Activated CD4-positive, alpha-beta T cell treated with anti-CD3 and anti-CD28 coated beads for 36 hours (primary cell): ENCODE measurements around the gene WWTR1. TPM values are rescaled to one million over a fixed set of nuclear protein-coding genes. Genes with fewer than 3 reads are reported as not detected.

Source experiments
- ATAC-seq: fragments of 200-7000 bp; cut with Tn5 transposase; one replicate; pipeline ENCODE4 v1.10.0; 2021; ENCODE audit warnings: mild to moderate bottlenecking, moderate library complexity
- CTCF ChIA-PET: fragments of 350-600 bp; sonication (Branson Sonifier 250); formaldehyde crosslinking; loops from one replicate; lab custom pipeline; 2021; ENCODE audit warnings: antibody characterized with exemption; lab: Charles Lee
- POLR2A ChIA-PET: fragments of 350-600 bp; sonication (Branson Sonifier 250); formaldehyde crosslinking; loops from one replicate; lab custom pipeline; 2021; ENCODE audit warnings: antibody characterized with exemption, inconsistent platforms; lab: Charles Lee
- DNase-seq: peaks from one replicate; pipeline ENCODE4 v3.0.0-alpha.2; 2020
- H3K27ac Mint-ChIP-seq: one replicate; pipeline ENCODE4 v1.8.0; 2021; ENCODE audit warnings: mixed read lengths
- H3K27me3 Mint-ChIP-seq: one replicate; pipeline ENCODE4 v1.8.0; 2021; ENCODE audit warnings: mixed read lengths
- H3K36me3 Mint-ChIP-seq: one replicate; pipeline ENCODE4 v1.8.0; 2021; ENCODE audit warnings: low read depth, mixed read lengths
- H3K4me1 Mint-ChIP-seq: one replicate; pipeline ENCODE4 v1.8.0; 2021; ENCODE audit warnings: mixed read lengths
- H3K4me3 Mint-ChIP-seq: one replicate; pipeline ENCODE4 v1.8.0; 2021; ENCODE audit warnings: mild to moderate bottlenecking, moderate library complexity, mixed read lengths
- H3K9me3 Mint-ChIP-seq: one replicate; pipeline ENCODE4 v1.8.0; 2021; ENCODE audit warnings: low read depth, mixed read lengths
- intact Hi-C, 2 experiments: fragments of 100-400 bp; cut with DNase I in 1 of 2; cut with micrococcal nuclease in 1 of 2; formaldehyde crosslinking; loops; one replicate each; pipeline versions ENCODE4 v1.14.2 to v1.15.1; 2022 to 2024; cut with DNase I, micrococcal nuclease
- total RNA-seq, 2 experiments: library from RNA; stranded (reverse); gene quantifications; one replicate each; pipeline ENCODE4 v1.2.3, GENCODE V29; 2021

Gene WWTR1
- total RNA-seq, 2 experiments from 2014 or later = 0.46 to 0.54 TPM

DNA sequence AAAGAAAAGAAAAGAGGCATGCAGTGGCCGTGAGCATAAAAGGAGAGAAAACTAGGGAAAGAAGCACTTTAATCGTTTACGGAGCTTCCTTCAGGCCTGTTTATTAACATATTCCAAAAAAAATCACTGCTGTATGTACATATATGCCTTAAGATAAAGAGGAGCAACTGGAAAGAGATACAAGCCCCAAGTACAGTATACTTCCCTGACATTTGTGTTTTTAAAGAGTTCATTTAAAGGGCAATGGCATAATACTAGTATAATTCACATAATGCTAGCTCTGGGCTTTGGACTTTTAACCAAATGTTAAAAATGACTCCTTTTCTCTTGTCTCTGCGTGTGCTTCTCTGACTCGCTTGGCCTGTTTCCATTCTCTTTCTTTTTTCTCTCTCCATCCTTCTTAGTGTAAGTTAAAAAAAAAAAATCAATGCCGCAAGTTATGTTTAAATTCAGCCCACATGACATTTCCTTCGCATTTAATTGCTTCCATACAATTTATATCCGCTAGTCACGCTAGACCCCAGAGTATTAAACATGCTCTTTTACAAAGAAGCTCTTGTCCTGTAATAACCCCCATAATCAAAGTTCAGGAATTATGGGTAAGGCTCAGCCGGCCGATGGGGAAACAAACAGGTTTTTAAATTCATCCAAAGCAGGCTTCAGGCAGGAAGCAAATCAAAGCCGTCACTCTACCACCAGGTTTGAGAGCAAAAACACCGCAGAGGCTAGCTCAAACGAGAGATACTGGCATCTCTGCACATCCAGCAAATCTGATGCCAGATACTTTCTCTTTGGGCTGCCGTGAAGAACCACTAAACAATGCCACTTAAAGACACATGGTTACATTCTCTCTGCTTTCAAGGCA lies 19.4 kb downstream of the WWTR1 start:
- Mint-ChIP-seq H3K36me3 (no peaks in the 10 kb centered on the region), H3K4me1 (no peaks in the 10 kb centered on the region), H3K27ac (no peak overlapping the region), H3K9me3 (no peaks in the 10 kb centered on the region), H3K27me3 (peaks cover 16% of the 10 kb centered on the region), H3K4me3 (no peak overlapping the region)
- ATAC-seq (no peak), DNase-seq (no peak)
- ChIA-PET CTCF (interaction anchor here (0.6 kb wide), 1 partner anchor 1134 kb away, joined by 3 read pairs; no protein-coding TSS in a partner anchor), POLR2A (no interaction called here)
- intact Hi-C loops = no loop called here

DNA sequence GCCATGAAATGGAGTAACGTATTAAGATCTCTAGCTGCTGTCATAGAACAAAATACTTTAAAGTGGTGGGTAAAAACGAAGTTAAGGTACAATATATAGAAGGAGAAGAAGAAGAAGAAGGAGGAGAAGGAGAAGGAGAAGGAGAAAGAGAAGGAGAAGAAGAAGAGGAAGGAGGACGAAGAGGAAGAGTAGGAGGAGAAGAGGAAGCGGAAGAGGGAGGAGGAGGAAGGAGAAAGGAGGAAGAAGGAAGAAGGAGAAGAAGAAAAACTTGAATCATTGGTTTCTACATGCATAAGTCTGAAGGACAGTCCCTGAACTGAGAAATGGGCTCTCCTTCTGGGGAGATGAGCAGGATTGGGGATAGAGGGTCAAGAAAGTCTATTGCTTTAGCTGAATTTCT lies 22.4 kb downstream of the WWTR1 start:
- ChIA-PET POLR2A (no interaction called here), CTCF (interaction anchor here (1.0 kb wide), 1 partner anchor 81 kb away, joined by 3 read pairs; no protein-coding TSS in a partner anchor)
- no peak for ATAC-seq
- no peaks in the 10 kb centered on the region for H3K4me1 Mint-ChIP-seq
- H3K27me3 Mint-ChIP-seq = peaks cover 26% of the 10 kb centered on the region
- intact Hi-C loops = no loop called here
- H3K36me3 Mint-ChIP-seq = no peaks in the 10 kb centered on the region
- no peak for DNase-seq
- no peak overlapping the region for H3K4me3 Mint-ChIP-seq
- H3K27ac Mint-ChIP-seq = no peak overlapping the region
- no peaks in the 10 kb centered on the region for H3K9me3 Mint-ChIP-seq

DNA sequence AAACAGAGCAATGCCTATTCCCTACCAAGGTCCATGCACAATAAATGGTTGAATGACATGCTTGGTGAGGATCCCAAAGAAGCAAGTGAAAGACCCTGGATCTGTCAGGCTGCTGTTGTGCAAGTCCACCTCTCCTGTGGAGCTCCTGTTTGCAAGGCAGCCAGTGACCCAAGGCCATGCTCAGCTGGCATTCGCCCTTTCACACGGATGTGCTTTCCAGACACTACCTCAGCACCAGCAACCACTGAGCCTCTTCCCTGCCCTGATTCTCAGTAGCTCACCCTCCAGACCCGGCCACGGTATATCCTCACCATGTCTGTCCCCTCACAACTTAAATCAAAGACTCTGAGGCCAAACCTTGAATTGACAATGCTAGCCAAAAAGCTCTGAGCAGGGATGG lies 23.3 kb downstream of the WWTR1 start:
- H3K4me1 Mint-ChIP-seq = no peaks in the 10 kb centered on the region
- no peaks in the 10 kb centered on the region for H3K36me3 Mint-ChIP-seq
- peaks cover 27% of the 10 kb centered on the region for H3K27me3 Mint-ChIP-seq
- POLR2A ChIA-PET = no interaction called here
- intact Hi-C loops = no loop called here
- no peak for ATAC-seq
- DNase-seq = no peak
- no peaks in the 10 kb centered on the region for H3K9me3 Mint-ChIP-seq
- no peak overlapping the region for H3K4me3 Mint-ChIP-seq
- no peak overlapping the region for H3K27ac Mint-ChIP-seq
- CTCF ChIA-PET = interaction anchor here (1.0 kb wide), 1 partner anchor 82 kb away, joined by 3 read pairs; no protein-coding TSS in a partner anchor

DNA sequence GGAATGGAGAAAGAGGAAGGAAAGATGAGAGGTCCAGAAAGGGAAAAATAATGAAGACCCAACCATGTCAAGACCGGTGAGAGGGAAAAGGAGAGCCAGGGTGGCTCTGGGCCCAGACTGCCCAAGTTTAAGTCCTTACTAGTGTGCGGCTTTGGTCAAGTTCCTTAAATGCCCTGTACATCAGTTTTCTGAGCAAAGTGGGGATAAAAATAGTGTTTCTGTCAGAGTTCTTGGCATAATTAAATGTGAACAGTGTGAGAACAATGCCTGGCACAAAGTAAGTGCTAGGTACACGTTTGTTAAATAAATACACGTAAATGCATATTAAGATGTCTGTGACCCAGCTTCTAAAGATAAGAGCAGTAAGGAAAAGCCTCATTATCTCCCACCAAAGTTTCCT lies 23.8 kb downstream of the WWTR1 start:
- ATAC-seq (no peak), DNase-seq (no peak)
- intact Hi-C loops = no loop called here
- H3K36me3 Mint-ChIP-seq = no peaks in the 10 kb centered on the region
- no peak overlapping the region for H3K4me3 Mint-ChIP-seq
- H3K27me3 Mint-ChIP-seq = peaks cover 27% of the 10 kb centered on the region
- ChIA-PET POLR2A (no interaction called here), CTCF (no interaction called here)
- H3K4me1 Mint-ChIP-seq = no peaks in the 10 kb centered on the region
- no peaks in the 10 kb centered on the region for H3K9me3 Mint-ChIP-seq
- H3K27ac Mint-ChIP-seq = no peak overlapping the region

DNA sequence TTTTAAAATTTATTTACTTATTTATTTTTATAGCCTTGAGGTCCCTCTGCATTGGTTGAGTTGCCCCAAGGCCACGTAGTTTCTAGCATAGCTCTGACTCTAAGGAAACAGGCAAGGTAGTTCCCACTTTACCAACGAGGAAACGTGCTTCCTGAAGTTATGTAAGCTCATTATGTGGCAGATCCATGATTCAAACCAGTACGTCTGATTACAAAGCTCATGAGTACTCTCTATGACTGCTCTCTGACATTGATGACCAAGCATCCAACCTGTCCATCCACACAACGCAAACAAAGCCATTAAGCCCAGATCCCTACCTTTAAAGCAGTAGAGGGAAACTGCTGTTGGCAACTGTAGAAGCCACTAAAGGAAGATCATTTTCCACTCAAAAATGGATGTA lies 25.6 kb downstream of the WWTR1 start:
- ChIA-PET CTCF (interaction anchor here (0.6 to 1.3 kb wide), 5 partner anchors 14 to 182 kb away, joined by 3 to 5 read pairs (median 3); no protein-coding TSS in a partner anchor), POLR2A (no interaction called here)
- Mint-ChIP-seq H3K4me3 (no peak overlapping the region), H3K9me3 (no peaks in the 10 kb centered on the region), H3K27ac (no peak overlapping the region), H3K27me3 (peaks cover 27% of the 10 kb centered on the region), H3K36me3 (no peaks in the 10 kb centered on the region), H3K4me1 (no peaks in the 10 kb centered on the region)
- ATAC-seq (no peak), DNase-seq (no peak)
- intact Hi-C loops = no loop called here

DNA sequence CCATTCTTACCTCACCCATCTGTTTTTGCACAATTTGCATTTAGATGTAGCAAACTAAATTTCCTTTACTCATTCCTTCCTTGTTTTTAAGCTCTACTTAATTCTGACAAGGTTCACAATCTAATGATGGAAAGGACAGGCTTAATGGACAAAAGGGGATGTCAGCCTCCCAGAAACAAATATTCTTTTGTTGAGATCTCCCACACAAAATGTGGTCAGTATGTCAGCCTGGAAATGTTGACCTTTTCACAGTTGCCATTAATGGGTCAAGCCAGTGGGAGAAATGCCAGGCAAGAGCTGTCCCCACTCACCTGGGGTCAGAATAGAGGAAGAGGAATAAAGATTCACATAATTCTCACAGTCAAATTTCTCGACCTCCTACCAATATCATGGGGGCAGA lies 27.0 kb downstream of the WWTR1 start:
- POLR2A ChIA-PET = no interaction called here
- ATAC-seq (no peak), DNase-seq (no peak)
- intact Hi-C loops = no loop called here
- no peak overlapping the region for H3K4me3 Mint-ChIP-seq
- no peaks in the 10 kb centered on the region for H3K36me3 Mint-ChIP-seq
- no peaks in the 10 kb centered on the region for H3K4me1 Mint-ChIP-seq
- H3K27me3 Mint-ChIP-seq = peaks cover 28% of the 10 kb centered on the region
- no peak overlapping the region for H3K27ac Mint-ChIP-seq
- no peaks in the 10 kb centered on the region for H3K9me3 Mint-ChIP-seq
- CTCF ChIA-PET = no interaction called here

DNA sequence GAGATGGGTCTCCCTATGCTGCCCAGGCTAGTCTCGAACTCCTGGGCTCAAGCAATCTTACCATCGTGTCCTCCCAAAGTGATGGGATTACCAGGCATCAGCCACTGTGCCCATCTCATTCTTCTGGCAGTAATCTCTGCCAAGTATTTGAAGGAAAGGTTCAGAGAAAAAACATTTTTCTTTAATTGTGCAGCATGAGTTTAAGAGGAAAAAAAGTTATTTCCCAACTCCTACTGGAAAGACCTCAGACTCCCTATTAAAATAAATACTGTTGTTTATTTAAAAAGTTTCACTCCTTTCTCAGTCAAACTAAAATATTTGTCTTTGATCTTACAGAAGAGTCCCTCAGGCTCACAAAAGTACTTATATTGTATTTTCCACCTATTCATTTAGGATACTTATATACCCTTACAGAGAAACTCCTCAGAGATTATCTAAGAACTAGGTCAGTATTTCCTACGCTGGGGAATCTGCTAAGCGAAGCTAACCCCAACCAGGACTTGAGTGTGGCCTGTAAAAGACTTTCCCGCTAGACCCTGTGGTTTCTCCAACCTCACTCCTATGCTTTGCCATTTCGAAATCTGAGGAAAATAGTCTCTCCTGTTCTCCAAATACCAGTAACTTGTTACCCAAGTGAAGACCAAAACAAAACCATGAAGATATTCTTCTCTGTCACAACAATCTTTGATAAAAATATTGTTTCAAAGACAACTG lies 28.7 kb downstream of the WWTR1 start:
- CTCF ChIA-PET = no interaction called here
- Mint-ChIP-seq H3K27me3 (peaks cover 22% of the 10 kb centered on the region), H3K36me3 (no peaks in the 10 kb centered on the region), H3K9me3 (no peaks in the 10 kb centered on the region), H3K4me3 (no peak overlapping the region), H3K4me1 (no peaks in the 10 kb centered on the region), H3K27ac (no peak overlapping the region)
- POLR2A ChIA-PET = no interaction called here
- no peak for ATAC-seq
- intact Hi-C loops = no loop called here
- DNase-seq = no peak

DNA sequence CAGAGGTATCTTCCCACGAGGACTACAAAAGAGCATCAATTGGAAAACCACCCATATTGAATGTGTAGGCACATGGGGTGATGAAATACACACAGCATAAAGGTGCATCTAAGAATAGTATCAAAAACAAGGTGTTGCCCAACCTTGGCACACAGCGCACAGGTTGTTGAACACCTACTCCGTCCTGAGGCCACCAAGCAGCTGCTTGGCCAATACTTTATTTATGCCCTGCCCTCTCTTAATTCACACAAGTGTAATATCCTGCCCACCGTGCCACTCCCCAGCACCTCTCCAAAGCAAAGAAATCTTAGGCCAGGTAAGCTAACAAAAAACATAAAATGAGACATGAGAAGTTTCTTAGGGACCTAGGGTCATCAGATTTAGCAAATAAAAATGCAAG lies 31.2 kb downstream of the WWTR1 start:
- Mint-ChIP-seq H3K36me3 (no peaks in the 10 kb centered on the region), H3K27ac (no peak overlapping the region), H3K9me3 (no peaks in the 10 kb centered on the region), H3K4me3 (no peak overlapping the region), H3K27me3 (peaks cover 16% of the 10 kb centered on the region), H3K4me1 (no peaks in the 10 kb centered on the region)
- ChIA-PET POLR2A (no interaction called here), CTCF (no interaction called here)
- ATAC-seq (no peak), DNase-seq (no peak)
- intact Hi-C loops = no loop called here

DNA sequence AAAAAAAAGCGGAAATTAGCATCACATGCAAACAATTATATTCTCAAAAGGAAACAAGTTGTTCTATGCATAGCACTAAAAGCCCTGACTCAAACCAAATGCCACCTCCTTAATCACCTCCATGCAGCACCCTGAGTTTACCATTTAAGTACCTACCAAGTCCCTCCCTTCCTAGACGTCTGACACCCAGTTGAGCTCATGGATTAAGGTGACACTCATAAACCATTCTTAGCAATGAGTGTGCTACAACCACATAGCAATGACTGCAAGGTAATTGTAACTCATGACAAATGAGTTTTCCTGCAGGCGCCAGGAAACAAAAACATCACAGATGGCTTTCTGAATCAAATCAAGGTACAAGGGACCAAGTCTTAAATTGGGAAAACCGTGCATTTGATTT lies 32.0 kb downstream of the WWTR1 start:
- intact Hi-C loops = no loop called here
- Mint-ChIP-seq H3K4me3 (no peak overlapping the region), H3K36me3 (no peaks in the 10 kb centered on the region), H3K9me3 (no peaks in the 10 kb centered on the region), H3K4me1 (peaks cover 8% of the 10 kb centered on the region), H3K27ac (no peak overlapping the region), H3K27me3 (peaks cover 13% of the 10 kb centered on the region)
- ChIA-PET CTCF (no interaction called here), POLR2A (no interaction called here)
- ATAC-seq (no peak), DNase-seq (no peak)

DNA sequence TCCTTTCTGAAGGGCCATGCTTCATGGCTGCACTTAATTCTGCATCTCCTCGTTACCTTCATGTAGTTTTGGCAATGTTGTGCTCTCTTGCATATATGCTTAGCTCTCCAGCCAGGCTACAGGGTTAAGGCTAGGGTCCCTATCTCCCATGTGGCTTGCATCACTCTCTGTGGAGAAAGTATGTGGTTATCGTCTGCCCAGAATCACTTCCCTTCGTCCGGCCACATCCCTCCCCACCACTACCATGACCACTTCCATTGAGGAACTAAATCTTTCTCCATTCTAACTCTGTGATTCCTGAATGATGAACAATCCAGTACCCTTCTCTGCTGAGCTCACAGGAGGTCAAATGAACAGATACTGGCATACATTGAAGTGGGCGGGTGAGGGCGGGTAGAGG lies 34.0 kb downstream of the WWTR1 start:
- Mint-ChIP-seq H3K4me3 (no peak overlapping the region), H3K36me3 (no peaks in the 10 kb centered on the region), H3K9me3 (no peaks in the 10 kb centered on the region), H3K27ac (no peak overlapping the region), H3K27me3 (peaks cover 16% of the 10 kb centered on the region), H3K4me1 (peaks cover 14% of the 10 kb centered on the region)
- ATAC-seq = no peak
- POLR2A ChIA-PET = no interaction called here
- CTCF ChIA-PET = interaction anchor here (0.5 kb wide), 1 partner anchor 141 kb away, joined by 4 read pairs; no protein-coding TSS in a partner anchor
- no peak for DNase-seq
- intact Hi-C loops = no loop called here

DNA sequence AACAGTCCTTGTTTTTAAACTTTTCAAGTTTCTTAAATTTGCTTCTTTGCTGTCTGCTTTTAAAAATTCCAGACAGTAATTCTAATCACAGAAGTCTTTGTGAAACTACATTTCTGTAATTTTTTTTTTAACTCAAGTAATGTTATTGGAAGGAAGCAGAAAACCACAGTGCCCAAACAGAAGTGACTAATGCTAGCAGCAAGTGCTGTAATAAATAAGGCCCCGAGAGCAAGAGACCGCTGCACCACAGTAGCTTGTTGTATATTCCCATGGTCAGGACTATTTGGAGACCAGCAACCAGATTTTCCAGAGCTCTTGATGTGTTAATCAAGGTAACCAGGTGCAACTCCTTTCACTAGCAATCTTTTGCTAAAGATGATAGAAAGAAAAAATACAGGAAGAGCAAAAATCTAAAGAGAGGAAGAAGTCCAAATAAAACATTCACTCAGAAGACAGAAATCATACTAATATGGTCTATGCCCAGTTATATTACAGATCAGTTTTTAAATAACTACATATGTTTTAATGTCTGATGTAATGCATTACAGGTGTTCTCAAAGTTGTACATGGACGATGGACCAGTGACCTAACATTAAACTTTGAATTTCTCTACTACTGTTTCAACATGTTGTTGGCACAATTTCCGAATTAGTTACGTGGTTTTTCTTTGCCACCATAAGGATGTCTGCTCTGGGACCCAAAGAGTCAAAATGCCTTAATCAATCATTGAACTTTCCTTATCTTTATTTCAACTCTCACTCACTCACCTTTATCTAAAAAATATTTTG lies 36.4 kb downstream of the WWTR1 start:
- Mint-ChIP-seq H3K27ac (no peak overlapping the region), H3K4me1 (peaks cover 14% of the 10 kb centered on the region), H3K9me3 (no peaks in the 10 kb centered on the region), H3K27me3 (peaks cover 16% of the 10 kb centered on the region), H3K36me3 (no peaks in the 10 kb centered on the region), H3K4me3 (no peak overlapping the region)
- ChIA-PET POLR2A (no interaction called here), CTCF (no interaction called here)
- intact Hi-C loops = loop anchor here (1.0 kb wide), 1 partner anchor 81 kb away; no protein-coding TSS in a partner anchor
- ATAC-seq (peak; percentile 73), DNase-seq (peak; percentile 11)
